HG02970 (cell line): Measurements from ENCODE around the gene PDE2A.
"Not testable (repeated sequence)": the region's sequence is repeated elsewhere in the genome, so short reads cannot be mapped to it uniquely, and the experiment has no call there.

Experiments
- ATAC-seq: cut with Tn5 transposase; IDR thresholded peaks from one replicate; pipeline ENCODE4 v1.9.1; 2021; ENCODE audit warnings: mild to moderate bottlenecking, moderate library complexity, moderate number of reproducible peaks; ENCODE audit not compliant: unreplicated experiment, low FRiP score

PDE2A gene

DNA sequence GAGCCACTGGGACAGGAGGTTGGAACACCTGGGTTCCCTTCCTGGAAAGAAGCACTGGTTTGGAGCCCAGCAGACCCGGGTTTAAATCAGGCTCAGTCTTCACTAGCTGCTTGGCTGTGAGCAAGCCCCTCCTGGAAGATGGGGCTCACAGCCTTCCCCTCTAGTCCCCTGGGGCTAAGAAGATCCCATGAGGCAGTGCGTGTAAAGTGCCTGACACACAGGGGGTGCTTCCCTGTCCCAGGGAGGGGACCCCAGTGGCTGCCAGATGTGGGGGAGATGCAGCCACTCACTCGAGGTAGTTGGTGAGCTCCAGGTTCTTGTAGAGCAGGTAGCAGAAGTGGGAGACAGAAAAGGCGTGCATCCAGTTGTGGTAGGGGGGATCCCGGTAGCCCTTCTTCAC, 93.2 kb downstream of the PDE2A start:
- ATAC-seq = no peak

- ATAC-seq = no peak
Observed at GRCh38 chr11:72580642-72580950, 93.6 kb downstream of the PDE2A start.

DNA sequence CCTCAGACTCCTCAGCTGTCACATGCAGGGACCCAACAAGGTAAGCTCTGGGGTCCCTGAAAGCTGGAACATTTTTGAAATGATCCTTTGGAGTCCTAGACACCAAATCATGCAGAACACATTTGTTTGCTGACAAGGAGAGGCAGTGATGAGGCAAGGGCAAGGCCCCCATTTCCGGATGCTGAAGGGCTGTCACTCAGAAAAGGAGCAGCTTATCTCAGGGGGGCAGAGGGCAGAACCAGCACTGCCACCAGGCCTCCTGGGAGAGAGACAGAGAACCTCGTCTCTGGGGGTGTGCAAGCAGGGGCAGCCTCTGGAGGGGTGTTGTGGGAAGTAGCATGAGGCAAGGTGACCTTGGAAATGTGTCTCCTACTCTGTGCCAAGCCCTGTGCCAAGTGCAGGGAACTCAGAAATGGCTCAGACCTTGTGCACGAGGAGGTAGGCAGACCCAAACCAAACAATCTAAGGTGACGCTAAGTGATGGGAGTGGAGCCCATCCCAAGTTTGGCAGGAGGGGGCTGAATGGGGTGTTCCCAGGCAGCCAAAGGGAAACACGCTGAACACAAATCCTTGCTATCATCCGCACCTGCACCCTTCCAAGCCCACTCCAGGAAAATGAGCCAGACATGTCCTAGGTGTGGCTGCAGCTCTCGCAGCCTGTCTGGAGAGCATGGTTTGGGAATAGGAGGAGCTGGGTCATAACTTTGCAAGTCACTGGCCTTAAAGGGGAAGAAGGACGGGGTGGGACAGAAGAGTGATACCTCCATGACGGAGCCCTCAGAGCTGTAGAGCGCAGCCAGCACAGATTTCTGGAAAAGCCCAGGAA, 94.2 kb downstream of the PDE2A start:
- ATAC-seq = no peak

GRCh38 chr11:72578991-72579815, 95.0 kb downstream of the PDE2A start:
- no peak for ATAC-seq

DNA sequence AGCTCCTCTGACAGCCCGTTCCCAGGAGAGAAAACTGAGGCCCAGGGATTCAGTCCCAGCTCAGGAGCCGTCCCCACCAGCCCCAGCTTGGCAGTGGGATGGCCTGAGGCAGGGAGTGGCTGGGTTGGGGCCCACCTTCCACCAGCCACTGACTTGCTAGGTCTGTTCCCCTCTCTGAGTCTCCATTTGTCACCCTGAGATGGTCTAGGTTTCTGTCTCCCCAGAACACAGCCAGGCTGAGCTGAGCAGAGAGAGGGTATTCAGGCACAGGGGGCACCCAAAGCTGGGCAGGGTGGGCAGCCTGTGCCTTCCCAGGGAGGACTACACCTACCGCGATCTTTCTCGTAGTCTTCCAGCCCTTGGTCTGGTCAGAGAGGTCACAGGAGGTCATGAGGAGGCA, 95.7 kb downstream of the PDE2A start:
- no peak for ATAC-seq

- ATAC-seq = no peak
Observed at GRCh38 chr11:72578051-72578450, 96.2 kb downstream of the PDE2A start.

GRCh38 chr11:72577271-72577721, 96.9 kb downstream of the PDE2A start:
- ATAC-seq = no peak

DNA sequence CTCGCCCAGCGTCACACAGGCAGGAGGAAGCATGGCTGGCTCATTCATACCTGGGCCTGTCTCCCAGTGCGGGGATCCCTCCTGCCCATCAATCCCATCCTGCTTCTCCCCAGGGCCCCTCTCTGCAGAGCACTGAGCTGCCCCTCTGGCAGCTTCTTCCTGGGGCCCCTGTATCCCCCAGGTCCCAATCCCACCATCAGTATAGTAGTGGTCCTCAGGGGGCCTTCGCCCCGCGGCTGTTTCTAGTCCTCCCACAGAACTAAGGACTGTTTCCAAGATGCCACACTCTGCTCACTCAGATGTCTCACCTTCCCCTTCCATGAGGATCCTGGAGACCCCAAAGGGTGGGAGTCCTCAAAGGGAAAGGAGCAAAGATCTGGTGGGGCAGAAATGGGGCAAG, 97.6 kb downstream of the PDE2A start:
- no peak for ATAC-seq

GRCh38 chr11:72576243-72576595, 98.0 kb downstream of the PDE2A start:
- ATAC-seq = no peak

DNA sequence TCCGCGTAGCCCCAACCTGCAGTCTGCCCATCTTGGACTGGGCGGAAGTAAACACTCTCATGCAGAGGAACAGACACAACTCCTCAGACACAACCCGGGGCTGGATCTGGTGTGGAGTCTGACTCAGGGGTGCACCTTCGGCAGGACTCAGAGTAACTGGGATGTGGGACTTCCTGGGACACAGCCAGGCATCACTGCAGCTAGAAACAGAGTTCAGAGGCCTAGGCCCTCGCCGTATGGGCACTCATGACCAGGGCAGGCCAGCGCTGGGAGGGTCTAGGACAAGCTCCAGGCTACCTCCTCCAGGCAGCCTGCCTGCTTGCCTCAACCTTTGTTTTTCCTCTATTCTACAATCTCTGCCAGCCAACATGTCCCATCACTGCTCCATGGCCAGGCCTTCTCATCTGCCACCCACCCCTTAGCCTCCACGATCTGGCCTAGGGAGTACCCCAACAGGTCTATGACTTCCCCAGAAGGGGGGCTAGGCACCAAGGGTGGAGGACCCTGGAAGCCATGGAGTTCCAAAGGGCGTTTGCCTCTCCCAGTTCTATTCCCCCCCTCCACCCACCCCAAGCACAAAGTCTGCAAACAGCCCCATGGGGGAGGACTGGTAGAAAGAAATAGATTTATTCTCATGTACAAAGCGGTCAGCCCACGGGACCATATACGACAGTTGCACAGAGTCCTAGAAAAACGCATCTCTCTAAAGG, 98.5 kb downstream of the PDE2A start:
- no peak for ATAC-seq

- ATAC-seq = no peak
Observed at GRCh38 chr11:72574548-72575460, 99.4 kb downstream of the PDE2A start.

- ATAC-seq = no peak
Observed at GRCh38 chr11:72573855-72574445, 100.3 kb downstream of the PDE2A start.

DNA sequence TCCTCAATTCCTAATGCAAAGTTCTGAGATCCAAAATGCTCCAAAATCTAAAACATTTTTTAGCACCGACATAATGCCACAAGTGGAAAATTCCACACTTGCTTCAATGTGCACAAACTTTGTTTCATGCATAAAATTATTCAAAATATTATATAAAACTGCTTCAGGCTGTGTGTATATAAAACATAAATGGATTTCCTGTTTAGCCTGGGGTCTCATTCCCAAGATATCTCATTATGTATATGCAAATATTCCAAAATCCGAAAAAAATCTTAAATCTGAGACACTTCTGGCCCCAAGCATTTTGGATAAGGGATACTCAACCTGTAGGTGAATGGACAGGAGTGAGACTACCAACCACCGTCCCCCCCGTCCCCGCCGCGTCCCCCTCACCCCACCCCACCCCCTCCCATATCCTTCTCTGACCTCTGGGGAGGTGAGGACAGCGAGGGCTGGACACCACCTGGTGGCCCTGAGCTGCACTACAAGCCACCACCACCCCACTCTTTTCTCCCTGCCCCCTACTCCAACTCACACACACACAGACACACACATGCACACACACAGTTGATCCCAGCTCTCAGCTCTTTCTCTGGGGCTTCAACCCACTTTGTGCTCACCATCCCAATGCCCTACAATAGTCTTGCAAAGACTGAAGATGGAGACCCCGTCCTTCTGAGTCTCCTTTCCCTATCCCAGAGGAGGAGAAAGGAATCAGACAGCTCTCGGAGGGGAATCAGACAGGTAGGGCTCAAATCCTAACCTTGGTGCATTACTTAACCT, 101.0 kb downstream of the PDE2A start:
- no peak for ATAC-seq

DNA sequence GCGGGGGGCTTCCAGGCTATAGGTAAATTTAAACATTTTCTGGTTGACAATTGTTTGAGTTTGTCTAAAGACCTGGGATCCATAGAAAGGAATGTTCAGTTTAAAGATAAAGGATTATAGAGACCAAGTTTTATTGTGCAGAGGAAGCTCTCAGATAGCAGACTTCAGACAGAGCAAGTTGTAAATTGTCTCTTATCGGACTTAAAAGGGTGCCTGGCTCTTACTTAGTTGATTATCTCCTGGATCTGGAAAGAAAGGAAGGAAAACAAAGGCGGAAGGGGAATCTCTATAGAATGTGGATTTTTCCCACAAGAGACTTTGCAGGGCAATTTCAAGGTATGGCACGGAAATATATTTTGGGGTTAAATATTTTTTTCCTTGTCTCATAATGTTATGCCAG, 101.7 kb downstream of the PDE2A start:
- not testable (repeated sequence) for ATAC-seq

DNA sequence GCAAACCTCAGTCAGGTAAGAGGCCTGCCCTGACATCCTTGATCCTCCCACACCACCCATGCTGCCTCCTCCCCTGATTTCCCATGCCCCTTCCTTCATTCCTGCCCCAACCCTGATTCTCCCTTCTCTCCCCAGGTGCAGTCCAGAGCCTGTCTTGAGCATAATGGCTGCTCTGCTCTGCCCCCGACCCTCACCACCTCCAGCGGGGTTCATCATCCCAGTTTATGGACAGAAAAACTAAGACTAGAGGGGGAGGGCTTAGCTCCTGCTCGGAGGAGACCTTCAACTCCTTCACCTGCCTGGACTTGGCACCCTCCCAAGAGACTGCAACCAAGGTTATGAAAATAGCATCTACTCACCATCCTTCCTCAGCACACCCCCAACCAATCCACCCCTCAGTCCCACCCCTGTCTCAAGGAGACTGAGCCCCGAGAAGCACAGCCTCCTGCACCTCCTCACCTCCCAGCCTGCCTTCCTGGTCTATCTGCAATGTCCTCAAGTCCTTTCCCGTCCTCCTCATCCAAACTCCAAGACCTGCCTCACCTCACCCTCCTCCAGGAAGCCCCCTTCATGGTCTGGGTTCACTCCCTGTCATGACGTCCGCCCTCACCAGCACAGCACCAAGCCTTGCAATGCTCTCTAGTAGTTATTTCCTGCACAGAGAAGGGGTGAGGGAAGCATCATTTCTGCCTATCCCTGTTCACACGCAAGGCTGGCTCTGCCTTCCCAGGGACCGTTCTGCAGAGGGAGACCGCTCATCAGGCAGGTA, 103.1 kb downstream of the PDE2A start:
- ATAC-seq = no peak

DNA sequence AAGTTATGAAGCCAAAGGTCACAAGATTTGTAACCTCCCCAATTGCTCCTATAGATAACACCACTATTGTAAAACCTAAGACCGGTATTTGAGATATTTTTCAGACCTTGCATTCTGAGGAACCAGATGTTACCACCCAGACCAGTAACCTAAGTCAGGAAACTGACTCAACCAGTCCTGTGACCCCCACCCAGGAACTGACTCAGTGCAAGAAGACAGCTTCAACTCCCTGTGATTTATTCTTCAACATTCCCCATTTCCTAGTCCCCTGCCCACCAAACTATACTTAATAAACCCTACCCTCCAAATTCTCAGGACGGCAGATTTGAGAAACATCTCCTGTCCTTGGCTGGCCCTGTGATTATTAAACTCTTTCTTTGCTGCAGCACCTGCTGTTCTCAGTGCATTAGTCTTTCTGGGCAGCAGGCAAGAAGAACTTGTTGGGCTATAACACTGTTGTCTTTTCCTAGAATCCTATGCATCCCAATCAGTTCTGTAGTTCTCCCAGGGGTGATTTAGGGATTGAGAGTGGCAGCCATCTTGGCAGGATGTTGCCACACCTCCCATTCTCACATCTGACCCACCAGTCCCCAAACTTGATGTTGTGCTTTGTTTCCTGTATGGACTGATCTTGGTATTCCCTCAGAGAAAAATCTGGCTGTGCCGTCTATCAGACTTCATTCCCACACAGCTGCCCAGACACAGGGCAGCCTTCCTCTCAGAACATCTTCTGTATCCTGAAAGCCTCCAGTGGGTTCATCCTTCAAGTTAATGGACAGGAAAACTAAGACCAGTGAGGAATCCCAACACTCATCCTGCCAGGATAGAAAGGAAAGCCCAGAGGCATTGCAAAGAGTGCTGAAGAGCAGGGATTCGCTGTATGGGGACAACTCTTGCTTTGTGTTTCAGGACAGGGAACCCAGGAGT, 104.0 kb downstream of the PDE2A start:
- no peak for ATAC-seq

- ATAC-seq = no peak
Observed at GRCh38 chr11:72568861-72569260, 105.4 kb downstream of the PDE2A start.
